HG02970 (cell line): Measurements from ENCODE around the gene INPP4A.

ENCODE experiments used
- ATAC-seq: cut with Tn5 transposase; IDR thresholded peaks from one replicate; pipeline ENCODE4 v1.9.1; 2021; ENCODE audit warnings: mild to moderate bottlenecking, moderate library complexity, moderate number of reproducible peaks; ENCODE audit not compliant: unreplicated experiment, low FRiP score

Gene INPP4A

GRCh38 chr2:98554116-98554861, 109.6 kb downstream of the INPP4A start:
- ATAC-seq: no peak

GRCh38 chr2:98555696-98556095, 111.0 kb downstream of the INPP4A start:
- ATAC-seq: no peak

- ATAC-seq: no peak
Observed at GRCh38 chr2:98556344-98557033, 111.8 kb downstream of the INPP4A start.

- no peak for ATAC-seq
Observed at GRCh38 chr2:98558852-98559530, 114.3 kb downstream of the INPP4A start.

- no peak for ATAC-seq
Observed at GRCh38 chr2:98559581-98559980, 114.9 kb downstream of the INPP4A start.

GRCh38 chr2:98560256-98560771, 115.7 kb downstream of the INPP4A start:
- ATAC-seq: no peak

- no peak for ATAC-seq
Observed at GRCh38 chr2:98561018-98561417, 116.4 kb downstream of the INPP4A start.

GRCh38 chr2:98561902-98562695, 117.4 kb downstream of the INPP4A start:
- ATAC-seq: no peak

- ATAC-seq: no peak
Observed at GRCh38 chr2:98563394-98563793, 118.7 kb downstream of the INPP4A start.

GRCh38 chr2:98564541-98565132, 120.0 kb downstream of the INPP4A start:
- no peak for ATAC-seq

- no peak for ATAC-seq
Observed at GRCh38 chr2:98565286-98565860, 120.7 kb downstream of the INPP4A start.

- no peak for ATAC-seq
Observed at GRCh38 chr2:98565941-98566340, 121.3 kb downstream of the INPP4A start.

- ATAC-seq: no peak
Observed at GRCh38 chr2:98568161-98568956, 123.7 kb downstream of the INPP4A start.

- ATAC-seq: no peak
Observed at GRCh38 chr2:98569197-98569793, 124.6 kb downstream of the INPP4A start.

GRCh38 chr2:98569915-98570314, 125.3 kb downstream of the INPP4A start:
- ATAC-seq: no peak

- ATAC-seq: no peak
Observed at GRCh38 chr2:98570356-98570755, 125.7 kb downstream of the INPP4A start.

GRCh38 chr2:98571121-98571701, 126.6 kb downstream of the INPP4A start:
- ATAC-seq: no peak

GRCh38 chr2:98571796-98572195, 127.1 kb downstream of the INPP4A start:
- no peak for ATAC-seq
